ENCODE results near the gene TSPAN12.
"Not testable (repeated sequence)": the region's sequence is repeated elsewhere in the genome, so short reads cannot be mapped to it uniquely, and the experiment has no call there.

Gene TSPAN12, protein sequence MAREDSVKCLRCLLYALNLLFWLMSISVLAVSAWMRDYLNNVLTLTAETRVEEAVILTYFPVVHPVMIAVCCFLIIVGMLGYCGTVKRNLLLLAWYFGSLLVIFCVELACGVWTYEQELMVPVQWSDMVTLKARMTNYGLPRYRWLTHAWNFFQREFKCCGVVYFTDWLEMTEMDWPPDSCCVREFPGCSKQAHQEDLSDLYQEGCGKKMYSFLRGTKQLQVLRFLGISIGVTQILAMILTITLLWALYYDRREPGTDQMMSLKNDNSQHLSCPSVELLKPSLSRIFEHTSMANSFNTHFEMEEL

GRCh38 chr7:120857588-120858573 lies at the start of gene TSPAN12:
Gene TSPAN12 (minus strand): TSS chr7:120858144. CDS start chr7:120856763, 1,381 bp downstream.
- Mint-ChIP-seq H3K36me3 (no peaks in the 10 kb centered on the region), H3K4me1 (ENCODE audit: low read depth) (peaks cover 9% of the 10 kb centered on the region), H3K4me3 (peak within 1 kb of the TSS; percentile 89), H3K9me3 (ENCODE audit: low read depth) (no peaks in the 10 kb centered on the region), H3K27ac (no peak within 1 kb of the TSS), H3K27me3 (peaks cover 47% of the 10 kb centered on the region)

DNA sequence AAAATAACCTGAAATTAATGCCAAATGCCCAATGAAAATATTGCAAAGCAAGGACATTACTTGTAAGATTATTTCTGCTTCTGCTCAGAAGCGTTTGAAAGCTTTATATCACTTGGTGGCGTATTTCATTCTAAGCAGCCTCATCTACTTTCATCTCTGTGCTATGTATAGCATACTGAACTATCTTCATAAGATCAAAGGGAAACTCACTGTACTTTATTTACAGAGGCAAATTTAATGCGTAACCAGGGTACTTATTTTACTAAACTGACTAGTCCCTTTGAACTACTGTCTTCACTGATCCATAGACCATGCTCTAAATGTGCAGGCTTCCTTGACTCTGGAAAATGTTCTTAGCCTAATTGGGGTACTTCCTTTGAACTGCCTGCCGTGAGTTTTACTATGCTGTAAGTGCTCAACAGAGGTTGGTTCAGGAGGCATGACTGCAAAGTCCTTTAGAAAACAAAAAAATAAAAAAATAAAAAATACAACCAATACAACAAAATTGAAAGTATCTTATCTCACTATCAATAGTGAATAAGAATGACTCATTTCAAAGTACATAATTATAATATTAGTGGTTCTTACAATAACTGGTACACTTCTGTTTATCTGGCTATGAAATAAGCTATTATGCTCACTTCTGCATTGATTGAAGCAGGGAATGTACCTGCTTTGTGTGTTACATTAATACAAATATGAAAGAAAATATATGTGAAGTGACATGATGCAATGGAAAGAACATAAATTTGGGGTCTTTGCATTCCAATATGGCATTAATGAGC lies 41.0 kb upstream of the TSPAN12 start:
- H3K36me3 Mint-ChIP-seq: no peaks in the 10 kb centered on the region
- H3K4me3 Mint-ChIP-seq: no peak overlapping the region
- H3K27ac Mint-ChIP-seq: no peak overlapping the region
- no peaks in the 10 kb centered on the region for H3K4me1 Mint-ChIP-seq (ENCODE audit: low read depth)
- peaks cover 9% of the 10 kb centered on the region for H3K9me3 Mint-ChIP-seq (ENCODE audit: low read depth)
- peaks cover 8% of the 10 kb centered on the region for H3K27me3 Mint-ChIP-seq

DNA sequence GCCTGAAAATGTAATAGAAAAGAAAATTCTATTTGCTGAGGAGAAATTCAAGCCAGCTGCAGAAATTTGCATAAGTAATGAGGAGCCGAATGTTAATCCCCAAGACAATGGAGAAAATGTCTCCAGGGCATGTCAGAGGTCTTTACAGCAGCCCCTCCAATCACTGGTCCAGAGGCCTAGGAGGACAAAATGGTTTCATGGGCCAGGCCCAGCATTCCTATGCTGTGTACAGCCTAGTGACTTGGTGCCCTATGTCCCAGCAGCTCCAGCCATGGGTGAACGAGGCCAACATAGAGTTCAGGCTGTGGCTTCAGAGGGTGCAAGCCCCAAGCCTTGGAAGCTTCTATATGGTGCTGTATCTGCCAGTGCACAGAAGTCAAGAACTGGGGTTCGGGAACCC lies 37.3 kb upstream of the TSPAN12 start:
- not testable (repeated sequence) for H3K27me3 Mint-ChIP-seq

DNA sequence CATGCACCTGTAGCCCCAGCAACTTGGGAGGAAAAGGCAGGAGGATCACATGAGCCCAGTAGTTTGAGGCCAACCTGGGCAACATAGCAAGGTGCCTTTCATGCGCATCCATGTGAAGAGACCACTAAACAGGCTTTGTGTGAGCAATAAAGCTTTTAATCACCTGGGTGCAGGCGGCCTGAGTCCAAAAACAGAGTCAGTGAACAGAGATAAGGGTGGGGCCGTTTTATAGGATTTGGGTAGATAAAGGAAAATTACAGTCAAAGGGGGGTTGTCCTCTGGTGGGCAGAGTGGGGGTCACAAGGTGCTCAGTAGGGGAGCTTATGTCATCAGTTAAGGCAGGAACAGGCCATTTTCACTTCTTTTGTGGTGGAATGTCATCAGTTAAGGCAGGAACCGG lies 27.7 kb upstream of the TSPAN12 start:
- not testable (repeated sequence) for H3K4me3 Mint-ChIP-seq; H3K27ac Mint-ChIP-seq; H3K36me3 Mint-ChIP-seq; H3K27me3 Mint-ChIP-seq; H3K9me3 Mint-ChIP-seq (ENCODE audit: low read depth); H3K4me1 Mint-ChIP-seq (ENCODE audit: low read depth)

More for the DNA sequence above, 37.3 kb upstream of the TSPAN12 start:
- not testable (repeated sequence) for H3K36me3 Mint-ChIP-seq; H3K27ac Mint-ChIP-seq; H3K4me1 Mint-ChIP-seq (ENCODE audit: low read depth); H3K4me3 Mint-ChIP-seq
- H3K9me3 Mint-ChIP-seq (ENCODE audit: low read depth): peaks cover 20% of the 10 kb centered on the region

GRCh38 chr7:120877701-120878100 lies 19.8 kb upstream of the TSPAN12 start:
- H3K4me1 Mint-ChIP-seq (ENCODE audit: low read depth): no peaks in the 10 kb centered on the region
- H3K36me3 Mint-ChIP-seq: no peaks in the 10 kb centered on the region
- peaks cover 11% of the 10 kb centered on the region for H3K27me3 Mint-ChIP-seq
- H3K27ac Mint-ChIP-seq: no peak overlapping the region
- no peaks in the 10 kb centered on the region for H3K9me3 Mint-ChIP-seq (ENCODE audit: low read depth)
- H3K4me3 Mint-ChIP-seq: no peak overlapping the region

- Mint-ChIP-seq H3K9me3 (ENCODE audit: low read depth) (no peaks in the 10 kb centered on the region), H3K27me3 (peaks cover 14% of the 10 kb centered on the region)
Observed at GRCh38 chr7:120876922-120877321, 19.0 kb upstream of the TSPAN12 start.

GRCh38 chr7:120874722-120875121 lies 16.8 kb upstream of the TSPAN12 start:
- Mint-ChIP-seq H3K36me3 (no peaks in the 10 kb centered on the region), H3K9me3 (ENCODE audit: low read depth) (no peaks in the 10 kb centered on the region), H3K27me3 (peaks cover 15% of the 10 kb centered on the region), H3K27ac (no peak overlapping the region), H3K4me1 (ENCODE audit: low read depth) (no peaks in the 10 kb centered on the region), H3K4me3 (no peak overlapping the region)

More at GRCh38 chr7:120876922-120877321, 19.0 kb upstream of the TSPAN12 start:
- no peaks in the 10 kb centered on the region for H3K36me3 Mint-ChIP-seq
- H3K27ac Mint-ChIP-seq: no peak overlapping the region
- no peak overlapping the region for H3K4me3 Mint-ChIP-seq
- no peaks in the 10 kb centered on the region for H3K4me1 Mint-ChIP-seq (ENCODE audit: low read depth)

- Mint-ChIP-seq H3K4me3 (no peak overlapping the region), H3K27me3 (peaks cover 15% of the 10 kb centered on the region), H3K27ac (no peak overlapping the region), H3K9me3 (ENCODE audit: low read depth) (no peaks in the 10 kb centered on the region), H3K36me3 (no peaks in the 10 kb centered on the region), H3K4me1 (ENCODE audit: low read depth) (no peaks in the 10 kb centered on the region)
Observed at GRCh38 chr7:120874016-120874415, 16.1 kb upstream of the TSPAN12 start.

DNA sequence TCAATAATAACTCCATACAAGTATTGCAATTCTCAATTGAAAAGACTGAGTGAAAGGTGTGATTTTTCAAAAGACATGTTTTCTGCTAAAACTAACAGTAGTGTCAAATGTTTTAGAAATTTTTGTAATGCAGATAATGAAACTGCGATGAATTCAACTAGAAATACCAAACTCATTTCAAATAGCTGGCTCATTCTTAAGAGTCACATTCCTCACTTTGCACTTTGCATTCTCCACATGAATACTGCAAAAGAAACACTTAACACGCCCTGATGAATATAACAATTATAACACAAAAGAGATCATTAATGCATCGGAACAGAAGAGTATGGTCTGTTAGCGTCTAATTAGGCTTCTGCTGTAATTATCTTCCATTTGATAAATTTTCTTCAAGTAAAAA lies 15.5 kb upstream of the TSPAN12 start:
- Mint-ChIP-seq H3K27ac (no peak overlapping the region), H3K36me3 (no peaks in the 10 kb centered on the region), H3K27me3 (peaks cover 15% of the 10 kb centered on the region), H3K4me1 (ENCODE audit: low read depth) (no peaks in the 10 kb centered on the region), H3K9me3 (ENCODE audit: low read depth) (no peaks in the 10 kb centered on the region), H3K4me3 (no peak overlapping the region)

DNA sequence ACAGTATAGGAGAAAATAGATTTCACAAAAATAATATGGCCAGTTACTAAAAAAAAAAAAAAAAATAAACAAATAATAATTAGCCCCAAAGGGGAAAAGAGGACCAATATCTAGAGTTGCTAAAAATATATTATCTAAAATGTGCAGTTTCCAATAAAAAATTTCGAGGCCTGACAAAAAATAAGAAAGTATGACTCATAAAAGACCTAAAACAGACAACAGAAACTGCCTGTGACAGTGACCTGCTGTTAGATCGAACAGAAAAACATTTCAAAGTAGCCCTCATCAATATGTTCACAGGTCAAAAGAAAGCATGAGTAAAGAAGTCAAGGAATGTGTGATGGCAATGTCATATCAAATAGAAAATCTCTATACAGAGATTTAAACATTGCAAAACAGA lies 11.8 kb upstream of the TSPAN12 start:
- peaks cover 28% of the 10 kb centered on the region for H3K27me3 Mint-ChIP-seq

DNA sequence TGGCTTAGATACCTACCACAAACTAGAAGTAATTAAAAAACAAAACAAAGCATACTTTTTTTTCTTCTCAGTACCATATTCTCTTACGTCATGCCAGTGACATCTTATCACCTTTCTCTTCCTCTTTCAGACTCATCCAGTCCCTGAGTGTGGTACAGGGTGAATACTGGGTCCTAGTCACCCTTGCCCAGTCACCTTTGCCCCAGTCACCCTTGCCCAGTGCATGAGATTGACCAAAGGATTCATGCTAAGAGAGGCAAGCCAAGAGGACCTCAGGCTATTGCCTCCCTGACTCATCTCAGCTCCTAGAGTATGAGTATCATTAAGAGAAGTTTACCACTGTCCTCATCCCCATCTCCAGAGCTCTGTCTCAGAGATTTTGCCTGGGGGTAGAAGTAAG lies 10.0 kb upstream of the TSPAN12 start:
- no peak overlapping the region for H3K27ac Mint-ChIP-seq
- H3K27me3 Mint-ChIP-seq: peaks cover 34% of the 10 kb centered on the region
- H3K36me3 Mint-ChIP-seq: no peaks in the 10 kb centered on the region
- no peaks in the 10 kb centered on the region for H3K9me3 Mint-ChIP-seq (ENCODE audit: low read depth)
- H3K4me1 Mint-ChIP-seq (ENCODE audit: low read depth): no peaks in the 10 kb centered on the region
- H3K4me3 Mint-ChIP-seq: no peak overlapping the region

More for the DNA sequence above, 11.8 kb upstream of the TSPAN12 start:
- Mint-ChIP-seq H3K4me1 (ENCODE audit: low read depth) (no peaks in the 10 kb centered on the region), H3K4me3 (no peak overlapping the region), H3K27ac (no peak overlapping the region), H3K36me3 (no peaks in the 10 kb centered on the region), H3K9me3 (ENCODE audit: low read depth) (no peaks in the 10 kb centered on the region)

- Mint-ChIP-seq H3K4me1 (ENCODE audit: low read depth) (no peaks in the 10 kb centered on the region), H3K27ac (no peak overlapping the region), H3K4me3 (no peak overlapping the region), H3K27me3 (peaks cover 34% of the 10 kb centered on the region), H3K9me3 (ENCODE audit: low read depth) (no peaks in the 10 kb centered on the region), H3K36me3 (no peaks in the 10 kb centered on the region)
Observed at GRCh38 chr7:120865191-120865981, 7.4 kb upstream of the TSPAN12 start.

- Mint-ChIP-seq H3K27me3 (peaks cover 38% of the 10 kb centered on the region), H3K27ac (no peak overlapping the region), H3K9me3 (ENCODE audit: low read depth) (no peaks in the 10 kb centered on the region), H3K4me3 (no peak overlapping the region), H3K36me3 (no peaks in the 10 kb centered on the region), H3K4me1 (ENCODE audit: low read depth) (no peaks in the 10 kb centered on the region)
Observed at GRCh38 chr7:120864141-120864900, 6.4 kb upstream of the TSPAN12 start.

All from activated naive CD8-positive, alpha-beta T cell (primary cell).